Activated CD4-positive, alpha-beta T cell treated with anti-CD3 and anti-CD28 coated beads, Interleukin-2, amount 50 U/mL, for 4 hours (primary cell): Measurements from ENCODE around the gene MAP3K4.
A peak's percentile ranks its signal among the peaks of the same experiment; 100 is the strongest.
"Not testable (repeated sequence)": the region's sequence is repeated elsewhere in the genome, so short reads cannot be mapped to it uniquely, and the experiment has no call there.

Experiments
- DNase-seq, 2 experiments: peaks; one replicate each; pipeline ENCODE4 v3.0.0-alpha.2; 2020

MAP3K4 gene

GRCh38 chr6:160972594-160972993 is 19.0 kb upstream of the MAP3K4 start:
- not testable (repeated sequence) for DNase-seq

DNA sequence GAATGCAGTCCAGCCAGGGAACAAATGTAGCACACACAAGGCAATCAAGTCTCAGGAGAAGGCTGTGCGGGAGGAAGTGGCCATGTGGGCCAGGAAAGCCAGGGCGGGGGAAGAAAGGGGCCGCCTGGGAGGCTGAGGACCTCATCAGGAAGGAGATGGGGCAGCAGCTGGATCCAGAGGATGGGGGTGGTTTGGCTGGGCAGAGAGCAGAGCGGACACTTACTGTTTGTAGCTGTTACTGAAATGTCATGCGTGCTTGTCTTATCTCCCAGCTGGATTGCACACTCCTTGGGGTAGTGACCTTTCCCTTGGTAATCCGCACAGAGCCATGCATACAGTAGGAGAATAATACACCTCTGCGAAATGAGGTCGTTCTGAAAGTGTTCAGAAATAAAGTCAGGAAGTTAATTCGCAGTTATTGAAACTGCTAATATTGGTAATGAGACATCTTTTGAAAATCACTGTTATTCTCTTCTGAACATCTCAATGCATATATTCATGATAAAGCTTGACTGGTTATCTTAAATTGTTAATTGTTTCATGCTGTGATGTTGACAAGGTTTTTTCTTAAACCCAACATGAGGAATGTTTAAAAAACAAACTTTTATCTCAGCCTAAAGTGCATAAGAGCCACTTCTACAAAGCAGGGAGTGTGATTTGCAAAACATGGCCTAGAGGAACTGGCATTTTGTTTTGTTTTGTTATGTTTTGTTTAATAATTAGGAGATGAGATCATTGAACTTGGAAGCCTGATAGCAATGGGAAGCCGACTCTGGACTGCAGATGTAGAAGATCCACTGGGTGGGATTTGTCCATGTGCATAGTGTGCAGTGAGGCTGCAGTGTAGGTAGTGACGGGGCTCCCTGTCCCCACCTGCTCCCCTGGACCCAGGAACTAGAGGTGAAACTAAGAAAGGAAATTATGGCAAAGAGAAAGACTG is 18.0 kb upstream of the MAP3K4 start:
- DNase-seq = no peak

GRCh38 chr6:160974304-160974771 is 17.2 kb upstream of the MAP3K4 start:
- no peak for DNase-seq

GRCh38 chr6:160975162-160975561 is 16.4 kb upstream of the MAP3K4 start:
- no peak for DNase-seq

- DNase-seq = not testable (repeated sequence)
Measured at GRCh38 chr6:160975961-160976360, 15.6 kb upstream of the MAP3K4 start.

- no peak for DNase-seq
Measured at GRCh38 chr6:160978141-160978901, 13.2 kb upstream of the MAP3K4 start.

DNA sequence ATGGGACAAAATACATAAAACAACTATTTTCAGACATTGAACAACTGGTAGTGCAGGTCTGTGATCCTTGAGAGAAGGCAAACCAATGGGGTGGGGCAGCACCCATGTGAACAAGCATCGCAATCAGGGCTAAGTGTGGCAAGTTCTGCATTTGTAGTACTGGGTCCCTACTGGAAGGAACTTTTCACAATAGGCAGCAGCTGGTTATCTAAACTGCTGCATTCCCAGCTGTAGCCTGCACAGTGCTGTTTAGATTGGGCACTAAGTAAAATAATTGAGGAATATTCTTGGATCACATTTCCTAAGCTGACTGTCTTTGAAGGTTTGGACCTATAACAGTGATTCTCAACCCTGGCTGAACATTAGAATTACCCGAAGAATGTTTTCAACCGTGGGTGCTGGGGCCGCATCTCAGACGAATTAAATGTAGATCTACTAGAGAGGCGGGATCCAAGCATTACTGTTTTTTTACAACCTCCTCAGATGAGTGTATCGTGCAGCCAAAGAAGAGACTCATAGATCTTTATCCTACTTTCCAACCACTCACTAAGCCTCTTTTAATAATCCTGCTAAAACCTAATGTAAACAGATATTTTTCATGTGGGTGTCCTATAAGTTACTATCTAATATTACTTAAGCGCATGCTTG is 12.4 kb upstream of the MAP3K4 start:
- DNase-seq = no peak

- not testable (repeated sequence) for DNase-seq
Measured at GRCh38 chr6:160983377-160983948, 8.1 kb upstream of the MAP3K4 start.

DNA sequence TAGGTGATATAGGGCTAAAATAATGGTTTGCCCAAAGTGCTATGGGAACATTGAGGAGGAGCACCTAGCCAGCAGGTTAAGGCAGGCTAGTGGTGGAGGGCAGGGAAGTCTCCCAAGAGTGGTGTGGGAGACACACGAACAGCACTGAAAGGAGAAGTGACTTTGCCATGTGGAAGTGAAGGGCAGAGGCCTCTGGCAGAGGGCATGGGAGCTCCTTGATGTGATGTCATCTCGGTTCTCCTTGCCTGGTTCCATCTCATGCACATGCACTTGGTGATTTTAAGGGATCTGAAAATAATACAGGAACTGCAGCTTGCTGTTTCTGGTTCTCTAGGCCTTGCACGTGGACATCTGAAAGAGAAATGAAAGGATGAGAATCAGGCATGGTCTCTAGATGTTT is 4.7 kb upstream of the MAP3K4 start:
- DNase-seq = no peak

- no peak for DNase-seq
Measured at GRCh38 chr6:160987265-160987664, 4.3 kb upstream of the MAP3K4 start.

GRCh38 chr6:160990847-160991405 is 643 bp upstream of the MAP3K4 start:
- no peak for DNase-seq

DNA sequence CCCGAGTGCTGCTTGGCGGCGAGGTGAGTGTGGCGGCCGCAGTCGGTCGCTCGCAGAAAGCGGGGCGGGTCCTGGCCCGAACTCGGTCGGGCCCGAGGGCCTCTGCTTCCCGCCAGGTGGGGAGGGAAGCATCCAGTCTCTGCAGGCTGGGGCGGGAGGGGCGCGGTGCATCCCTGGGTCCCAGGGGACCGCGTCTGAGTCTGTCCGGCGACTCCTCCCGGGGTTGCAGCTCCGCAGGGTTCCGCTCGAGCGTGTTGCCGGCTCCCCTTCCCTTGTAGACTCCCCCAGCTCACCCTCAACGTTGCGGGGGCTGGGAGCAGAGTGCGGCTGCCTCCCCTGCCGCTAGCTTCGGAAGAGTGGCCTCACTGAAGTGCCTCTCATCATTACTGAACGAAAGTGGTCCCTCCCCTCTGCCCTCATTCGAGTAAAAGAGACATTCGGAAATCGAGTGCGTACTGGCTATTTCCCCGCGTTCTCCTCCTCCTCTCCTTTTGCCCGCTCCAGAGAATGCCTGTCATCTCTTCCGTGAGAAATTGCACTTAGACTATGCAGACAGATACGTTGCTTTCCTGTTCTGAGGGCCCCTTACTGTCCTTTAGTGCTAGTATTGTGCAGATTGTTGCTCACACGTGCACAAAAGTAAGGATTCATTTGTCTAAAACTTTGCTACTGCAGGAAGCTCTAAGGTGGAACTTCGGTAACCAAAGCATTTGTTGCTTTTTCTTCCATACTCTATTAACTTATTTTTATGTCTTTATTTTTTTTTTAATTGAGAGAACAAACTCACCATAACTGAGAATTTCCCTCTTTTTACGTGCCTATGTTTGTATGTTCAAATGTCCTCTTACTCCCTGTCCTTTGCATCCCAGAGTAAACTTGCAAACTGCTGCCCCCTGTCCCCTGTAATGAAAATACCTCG is 751 bp downstream of the MAP3K4 start:
- DNase-seq = peak; percentile 24 to 29

- DNase-seq = no peak
Measured at GRCh38 chr6:160992980-160993314, 1.4 kb downstream of the MAP3K4 start.

GRCh38 chr6:160995271-160995670 is 3.7 kb downstream of the MAP3K4 start:
- DNase-seq = no peak

GRCh38 chr6:160996131-160996601 is 4.6 kb downstream of the MAP3K4 start:
- no peak for DNase-seq

GRCh38 chr6:160998217-160998616 is 6.6 kb downstream of the MAP3K4 start:
- DNase-seq = no peak

DNA sequence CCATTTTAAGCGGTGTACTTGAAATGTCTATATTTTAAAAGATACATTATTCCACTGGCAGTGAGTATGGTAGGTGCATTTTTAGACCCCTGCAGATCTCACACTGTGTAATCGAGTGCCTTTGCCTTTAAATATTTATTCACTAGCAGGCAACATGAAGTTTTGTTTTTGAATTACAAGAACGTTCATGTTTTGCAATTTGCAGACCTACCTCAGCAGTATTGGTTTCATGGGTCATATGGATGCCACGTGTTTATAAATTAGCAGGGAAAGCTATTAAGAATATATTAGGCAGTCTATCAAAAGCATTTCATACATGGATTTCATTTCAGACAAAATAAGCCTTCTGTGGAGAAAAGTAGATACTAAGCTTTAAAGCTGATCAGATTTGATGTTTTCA is 7.2 kb downstream of the MAP3K4 start:
- no peak for DNase-seq

- no peak for DNase-seq
Measured at GRCh38 chr6:160999516-160999915, 7.9 kb downstream of the MAP3K4 start.

DNA sequence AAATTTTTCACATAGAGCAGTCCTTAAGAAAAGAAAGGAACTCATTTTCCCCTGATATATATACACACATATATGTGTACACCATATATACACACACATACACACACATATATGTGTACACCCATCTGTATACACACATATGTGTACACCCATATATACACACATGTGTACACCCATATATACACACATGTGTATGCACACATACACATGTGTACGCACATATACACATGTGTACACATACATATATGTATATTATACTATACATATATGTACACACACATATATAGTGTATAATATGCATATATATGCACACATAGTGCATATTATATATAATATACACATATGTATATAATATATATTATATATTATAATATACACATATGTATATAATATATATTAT is 9.1 kb downstream of the MAP3K4 start:
- no peak for DNase-seq

DNA sequence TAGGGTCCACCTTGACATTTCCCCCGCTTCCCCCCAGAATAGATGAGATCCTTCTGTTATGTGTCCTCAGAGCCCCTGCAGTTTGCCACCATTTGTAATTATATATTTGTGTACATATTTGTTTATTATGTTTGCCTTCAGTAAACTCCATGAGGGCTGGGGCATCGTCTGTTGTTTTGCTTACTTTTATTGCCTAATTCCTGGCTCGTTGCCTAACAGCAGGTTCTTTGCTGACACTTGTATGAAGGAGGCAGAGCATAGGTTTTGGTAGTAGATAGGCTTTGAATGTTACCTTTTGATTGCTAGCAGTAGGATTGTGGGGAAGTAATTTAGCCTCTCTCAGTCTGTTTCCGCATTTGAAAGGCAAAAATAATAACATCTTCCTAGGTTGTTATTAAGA is 9.9 kb downstream of the MAP3K4 start:
- no peak for DNase-seq

DNA sequence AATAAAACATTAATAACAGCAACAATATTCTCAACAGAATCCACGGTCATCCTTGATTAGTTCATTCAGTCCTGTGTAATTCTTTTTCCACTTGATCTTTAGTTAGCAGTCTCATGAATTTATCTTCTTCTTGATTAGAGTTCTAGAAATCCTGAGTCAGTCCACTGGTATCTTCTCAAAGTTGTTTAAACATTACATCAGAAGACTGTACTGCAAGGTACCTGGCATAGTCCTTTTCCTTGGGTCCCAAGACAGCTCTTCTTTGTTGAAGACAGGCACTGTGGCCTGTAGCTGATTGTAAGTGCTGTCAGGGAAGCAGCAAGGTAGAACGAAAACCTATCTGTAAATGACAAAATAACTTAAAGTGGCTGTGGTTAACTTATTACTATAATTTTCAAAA is 11.8 kb downstream of the MAP3K4 start:
- DNase-seq = no peak

DNA sequence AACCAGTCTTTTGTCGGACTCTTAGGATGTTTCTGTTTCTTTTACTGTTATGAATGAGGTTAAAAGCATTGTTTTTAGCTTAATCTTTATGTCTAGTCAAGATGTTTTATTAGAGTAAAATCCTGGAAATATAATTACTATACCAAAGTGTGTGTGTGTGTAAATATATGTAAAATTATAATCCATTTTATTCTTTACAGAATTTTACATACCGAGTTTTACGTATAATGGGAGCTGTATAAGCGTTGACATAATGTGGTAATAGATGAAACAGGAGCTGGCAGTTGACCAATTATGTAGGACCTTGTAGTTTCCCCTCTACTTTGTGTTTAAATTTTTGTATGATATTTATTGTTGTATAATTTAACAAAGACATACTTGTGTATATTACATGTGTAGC is 16.7 kb downstream of the MAP3K4 start:
- DNase-seq = no peak
